Fibroblast of lung (primary cell): ENCODE results near the gene MAP7D2. TPM values are rescaled to one million over a fixed set of nuclear protein-coding genes. Genes with fewer than 3 reads are reported as not detected.

Source experiments
- DNase-seq, 2 donors: peaks; one replicate each; pipeline versions ENCODE4 v3.0.0 to v3.0.0-alpha.2; 2010; ENCODE audit warnings: low read depth in 2 of 2
- H2AFZ ChIP-seq: 2 replicates; pipeline ENCODE4 v1.5.1; 2012; ENCODE audit warnings: low read length, control low read depth, inconsistent platforms
- H3K27ac ChIP-seq: 2 replicates; pipeline ENCODE4 v1.5.1; 2011; ENCODE audit warnings: low read length, control low read depth; ENCODE audit not compliant: insufficient read depth
- H3K27me3 ChIP-seq: 2 replicates; pipeline ENCODE4 v1.5.1; 2011; ENCODE audit warnings: mild to moderate bottlenecking, low read length; ENCODE audit not compliant: control insufficient read depth, insufficient read depth
- H3K36me3 ChIP-seq: 2 replicates; pipeline ENCODE4 v1.5.1; 2011; ENCODE audit warnings: low read length; ENCODE audit not compliant: control insufficient read depth, insufficient read depth
- H3K4me1 ChIP-seq: 2 replicates; pipeline ENCODE4 v1.5.1; 2011; ENCODE audit warnings: low read length; ENCODE audit not compliant: control insufficient read depth, insufficient read depth; ENCODE audit errors: extremely low read depth
- H3K4me2 ChIP-seq: 2 replicates; pipeline ENCODE4 v1.5.1; 2011; ENCODE audit warnings: low read length, control low read depth; ENCODE audit not compliant: insufficient read depth; ENCODE audit errors: extremely low read depth
- H3K4me3 ChIP-seq, 4 experiments: fragments of 200-600 bp in 1 of 4; sonication (generic) in 1 of 4; replicated peaks in 1 of 4; 2 replicates each; pipeline ENCODE4 v1.5.1; 2011 to 2016; ENCODE audit warnings: low read length in 4 of 4, low read depth in 3 of 4, mild to moderate bottlenecking in 3 of 4, control low read depth in 2 of 4, inconsistent platforms in 1 of 4, mixed read lengths in 1 of 4; ENCODE audit not compliant: insufficient read depth in 1 of 4; ENCODE audit errors: control extremely low read depth in 1 of 4
- H3K79me2 ChIP-seq: 2 replicates; pipeline ENCODE4 v1.5.1; 2012; ENCODE audit warnings: mild to moderate bottlenecking, low read length, inconsistent platforms; ENCODE audit not compliant: control insufficient read depth, insufficient read depth
- H3K9ac ChIP-seq: 2 replicates; pipeline ENCODE4 v1.5.1; 2011; ENCODE audit warnings: mild to moderate bottlenecking, low read length, control low read depth; ENCODE audit not compliant: insufficient read depth
- H3K9me3 ChIP-seq: 2 replicates; pipeline ENCODE4 v1.5.1; 2012; ENCODE audit warnings: low read depth, low read length; ENCODE audit not compliant: control insufficient read depth, insufficient read depth
- H4K20me1 ChIP-seq: 2 replicates; pipeline ENCODE4 v1.5.1; 2011; ENCODE audit warnings: low read length; ENCODE audit not compliant: control insufficient read depth, insufficient read depth; ENCODE audit errors: extremely low read depth
- CTCF ChIP-seq, 2 donors: IDR thresholded peaks in 1 of 2; conservative IDR thresholded peaks in 1 of 2; 1 replicate in 1 of 2; 2 replicates in 1 of 2; pipeline ENCODE4 v1.5.1; 2011 to 2012; ENCODE audit warnings: low read length in 2 of 2, control low read depth in 1 of 2, inconsistent platforms in 1 of 2, low read depth in 1 of 2, mild to moderate bottlenecking in 1 of 2
- EZH2 ChIP-seq: IDR thresholded peaks from 2 replicates; pipeline ENCODE4 v1.5.1; 2012; ENCODE audit warnings: low read length, control low read depth, mild to moderate bottlenecking; ENCODE audit errors: missing control alignments
- polyA plus RNA-seq, 2 donors: library from polyadenylated mRNA; depleted of rRNA in 1 of 2; stranded (reverse) in 1 of 2; unstranded in 1 of 2; fragments of >200 nt; gene quantifications; 2 replicates each; pipeline ENCODE4 v1.2.1, GENCODE V29; 2011 to 2012; ENCODE audit warnings: missing spikeins in 1 of 2
- total RNA-seq: library from RNA; depleted of rRNA; stranded (reverse); fragments of >200 nt; gene quantifications from 2 replicates; pipeline ENCODE4 v1.2.1, GENCODE V29; 2014

MAP7D2 gene
- total and polyA plus RNA-seq, 2 donors (not counting 1 experiment from before 2014, with no cell fraction given), result under 0.01 to 0.26 TPM

- Histone ChIP-seq H3K27me3 (no peaks in the 10 kb centered on the region), H3K4me3 (no peak overlapping the region), H3K36me3 (no peaks in the 10 kb centered on the region), H3K9ac (no peak overlapping the region), H3K9me3 (no peaks in the 10 kb centered on the region), H3K27ac (no peak overlapping the region), H3K79me2 (no peaks in the 10 kb centered on the region), H3K4me2 (no peak overlapping the region), H3K4me1 (no peaks in the 10 kb centered on the region), H2AFZ (no peak overlapping the region), H4K20me1 (no peaks in the 10 kb centered on the region)
- TF ChIP-seq EZH2, result no peak
- TF ChIP-seq CTCF (conservative IDR thresholded peaks at IDR 0.05 in 1 of 2, IDR thresholded peaks at IDR 0.05 in 1 of 2; ENCODE audit: low read depth in 1 of 2, low read length in 2 of 2), result no peak
- no peak for DNase-seq
Measured at GRCh38 chrX:20046223-20046622, 70.5 kb downstream of the MAP7D2 start.

DNA sequence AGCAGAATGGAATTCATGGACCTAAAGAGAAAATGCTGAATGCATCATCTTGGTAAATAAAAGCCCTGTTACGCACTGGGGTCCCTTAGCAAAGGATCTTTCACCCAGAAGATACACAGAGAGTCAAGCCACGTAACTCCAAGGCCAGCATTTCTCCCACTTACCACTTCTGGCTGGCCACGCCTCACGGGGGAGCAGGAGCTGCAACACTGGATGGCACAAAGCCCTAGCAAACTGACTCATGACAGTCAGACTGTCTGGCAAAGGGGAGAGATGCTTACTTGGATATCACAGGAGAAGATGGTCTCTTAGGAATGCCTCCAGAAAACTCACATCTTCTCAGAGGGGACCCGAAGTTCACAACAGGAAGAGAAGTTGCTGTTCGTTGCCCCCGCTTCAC lies 74.5 kb downstream of the MAP7D2 start:
- Histone ChIP-seq H3K4me3 (no peak overlapping the region), H3K4me2 (no peak overlapping the region), H4K20me1 (no peaks in the 10 kb centered on the region), H3K9ac (no peak overlapping the region), H3K36me3 (no peaks in the 10 kb centered on the region), H2AFZ (no peak overlapping the region), H3K9me3 (no peaks in the 10 kb centered on the region), H3K27me3 (no peaks in the 10 kb centered on the region), H3K79me2 (no peaks in the 10 kb centered on the region), H3K27ac (no peak overlapping the region), H3K4me1 (no peaks in the 10 kb centered on the region)
- DNase-seq, result peak in 1 of 2 donors; percentile 11
- no peak for TF ChIP-seq EZH2
- no peak for TF ChIP-seq CTCF (conservative IDR thresholded peaks at IDR 0.05 in 1 of 2, IDR thresholded peaks at IDR 0.05 in 1 of 2; ENCODE audit: low read depth in 1 of 2, low read length in 2 of 2)

GRCh38 chrX:20038966-20039365 lies 77.7 kb downstream of the MAP7D2 start:
- DNase-seq, result no peak
- Histone ChIP-seq H3K9me3 (no peaks in the 10 kb centered on the region), H3K27me3 (no peaks in the 10 kb centered on the region), H4K20me1 (no peaks in the 10 kb centered on the region), H3K36me3 (no peaks in the 10 kb centered on the region), H2AFZ (no peak overlapping the region), H3K79me2 (no peaks in the 10 kb centered on the region), H3K4me1 (no peaks in the 10 kb centered on the region), H3K9ac (no peak overlapping the region), H3K4me2 (no peak overlapping the region), H3K4me3 (no peak overlapping the region), H3K27ac (no peak overlapping the region)
- TF ChIP-seq EZH2, result no peak
- no peak for TF ChIP-seq CTCF (conservative IDR thresholded peaks at IDR 0.05 in 1 of 2, IDR thresholded peaks at IDR 0.05 in 1 of 2; ENCODE audit: low read depth in 1 of 2, low read length in 2 of 2)
